Liver (tissue), 9 donors: Measurements from ENCODE around the gene CD82. TPM values are rescaled to one million over a fixed set of nuclear protein-coding genes. Genes with fewer than 3 reads are reported as not detected.

Source experiments
- DNase-seq: peaks from one replicate; pipeline ENCODE4 v3.0.0-alpha.2; 2017; ENCODE audit warnings: low spot score
- H3K27ac ChIP-seq, 2 donors: one replicate each; pipeline ENCODE4 v1.7.0; 2013; ENCODE audit warnings: inconsistent platforms in 2 of 2, low read length in 2 of 2, control low read depth in 1 of 2, low read depth in 1 of 2, mild to moderate bottlenecking in 1 of 2
- H3K27me3 ChIP-seq, 4 donors: one replicate each; pipeline versions ENCODE4 v1.6.1 to v1.7.0; 2013; ENCODE audit warnings: low read length in 3 of 4, inconsistent platforms in 1 of 4, mild to moderate bottlenecking in 1 of 4, moderate library complexity in 1 of 4; ENCODE audit not compliant: control insufficient read depth in 4 of 4, insufficient read depth in 4 of 4
- H3K36me3 ChIP-seq, 4 donors: one replicate each; pipeline versions ENCODE4 v1.6.1 to v1.7.0; 2013; ENCODE audit warnings: low read length in 3 of 4, mild to moderate bottlenecking in 3 of 4, low read depth in 1 of 4, moderate library complexity in 1 of 4; ENCODE audit not compliant: control insufficient read depth in 4 of 4, insufficient read depth in 3 of 4
- H3K4me1 ChIP-seq, 4 donors: one replicate each; pipeline versions ENCODE4 v1.6.1 to v1.7.0; 2013; ENCODE audit warnings: low read length in 3 of 4, mild to moderate bottlenecking in 3 of 4, moderate library complexity in 1 of 4; ENCODE audit not compliant: control insufficient read depth in 4 of 4, insufficient read depth in 4 of 4
- H3K4me3 ChIP-seq, 3 donors: one replicate each; pipeline versions ENCODE4 v1.6.1 to v1.7.0; 2013; ENCODE audit warnings: low read length in 3 of 3, control low read depth in 1 of 3, low read depth in 1 of 3, mild to moderate bottlenecking in 1 of 3
- H3K9ac ChIP-seq, 2 donors: one replicate each; pipeline ENCODE4 v1.7.0; 2013; ENCODE audit warnings: low read length in 2 of 2, mild to moderate bottlenecking in 2 of 2, moderate library complexity in 2 of 2, control low read depth in 1 of 2, low read depth in 1 of 2
- H3K9me3 ChIP-seq, 4 donors: one replicate each; pipeline versions ENCODE4 v1.6.1 to v1.7.0; 2013; ENCODE audit warnings: low read length in 3 of 4; ENCODE audit not compliant: control insufficient read depth in 4 of 4
- ATF3 ChIP-seq: IDR thresholded peaks from 2 replicates; pipeline ENCODE4 v1.6.1; 2016; ENCODE audit warnings: antibody characterized with exemption
- CTCF ChIP-seq: fragments of 150-350 bp; IDR thresholded peaks from 2 replicates; pipeline ENCODE4 v1.5.1; 2017; ENCODE audit warnings: improper control_type of control experiment, low read depth, low read length; ENCODE audit not compliant: missing input control
- EGR1 ChIP-seq, 2 donors: IDR thresholded peaks; 2 replicates each; pipeline ENCODE4 v1.6.1; 2016 to 2018; ENCODE audit warnings: antibody characterized with exemption in 2 of 2, low read depth in 2 of 2
- FOXA1 ChIP-seq: IDR thresholded peaks from 2 replicates; pipeline ENCODE4 v1.6.1; 2016; ENCODE audit warnings: antibody characterized with exemption
- FOXA2 ChIP-seq: IDR thresholded peaks from 2 replicates; pipeline ENCODE4 v1.6.1; 2016; ENCODE audit warnings: antibody characterized with exemption
- GABPA ChIP-seq, 2 donors: IDR thresholded peaks in 1 of 2; conservative IDR thresholded peaks in 1 of 2; 2 replicates each; pipeline ENCODE4 v1.6.1; 2016; ENCODE audit warnings: antibody characterized with exemption in 2 of 2, mild to moderate bottlenecking in 1 of 2, moderate library complexity in 1 of 2
- HNF4A ChIP-seq, 2 donors: conservative IDR thresholded peaks; 2 replicates each; pipeline ENCODE4 v1.6.1; 2016; ENCODE audit warnings: antibody characterized with exemption in 2 of 2, mild to moderate bottlenecking in 2 of 2
- HNF4G ChIP-seq: IDR thresholded peaks from 2 replicates; pipeline ENCODE4 v1.6.1; 2016; ENCODE audit warnings: antibody characterized with exemption
- JUND ChIP-seq, 2 donors: IDR thresholded peaks; 2 replicates each; pipeline ENCODE4 v1.6.1; 2016; ENCODE audit warnings: antibody characterized with exemption in 2 of 2
- NR2F2 ChIP-seq: IDR thresholded peaks from 2 replicates; pipeline ENCODE4 v1.6.1; 2016; ENCODE audit warnings: antibody characterized with exemption
- RAD21 ChIP-seq, 2 donors: IDR thresholded peaks; 2 replicates each; pipeline ENCODE4 v1.6.1; 2016; ENCODE audit warnings: antibody characterized with exemption in 2 of 2, mild to moderate bottlenecking in 2 of 2
- RXRA ChIP-seq, 2 donors: IDR thresholded peaks; 2 replicates each; pipeline ENCODE4 v1.6.1; 2017 to 2018; ENCODE audit warnings: antibody characterized with exemption in 2 of 2, mild to moderate bottlenecking in 1 of 2
- SP1 ChIP-seq: IDR thresholded peaks from 2 replicates; pipeline ENCODE4 v1.6.1; 2018; ENCODE audit warnings: antibody characterized with exemption, mild to moderate bottlenecking
- TAF1 ChIP-seq: conservative IDR thresholded peaks from 2 replicates; pipeline ENCODE4 v1.6.1; 2016; ENCODE audit warnings: antibody characterized with exemption, mild to moderate bottlenecking
- YY1 ChIP-seq: IDR thresholded peaks from 2 replicates; pipeline ENCODE4 v1.6.1; 2016; ENCODE audit warnings: antibody characterized with exemption, mild to moderate bottlenecking
- WGBS: extraction: QIAGEN DNeasy Blood & Tissue Kit; methylation state at CpG from one replicate; pipeline ENCODE4 v1.1.7; 2013; 5-methylcytosine and 5-hydroxymethylcytosine counted together
- polyA plus RNA-seq, 2 donors: library from polyadenylated mRNA; stranded (reverse) in 1 of 2; unstranded in 1 of 2; fragments of 200-250 nt in 1 of 2; fragments of >200 nt in 1 of 2; fragmentation: Nextera tagmentation in 1 of 2; extraction: Ambion mirVana in 1 of 2; gene quantifications; one replicate each; pipeline versions ENCODE4 v1.2.1 to v1.2.3, GENCODE V29; 2013 to 2015
- total RNA-seq, 2 donors: library from RNA; depleted of rRNA; stranded (reverse); fragments of >200 nt; gene quantifications; one replicate each; pipeline ENCODE4 v1.2.3, GENCODE V29; 2014
- TF ChIP-seq, protein P1 (sequence below): IDR thresholded peaks from 2 replicates; pipeline ENCODE4 v1.6.1; 2016; ENCODE audit warnings: antibody characterized with exemption, mild to moderate bottlenecking
- TF ChIP-seq, protein P2 (sequence below): IDR thresholded peaks from 2 replicates; pipeline ENCODE4 v1.6.1; 2016; ENCODE audit warnings: antibody characterized with exemption
- TF ChIP-seq, protein P3 (sequence below): IDR thresholded peaks from 2 replicates; pipeline ENCODE4 v1.6.1; 2016; ENCODE audit warnings: antibody characterized with exemption
- donor health status: healthy.
- donor health status: healthy.
- donor health status: healthy.
- donor health status: healthy.
- donor health status: healthy.

The CD82 gene
- total and polyA plus RNA-seq, 4 donors = 27.4 to 82.6 (median 47.8) TPM

DNA sequence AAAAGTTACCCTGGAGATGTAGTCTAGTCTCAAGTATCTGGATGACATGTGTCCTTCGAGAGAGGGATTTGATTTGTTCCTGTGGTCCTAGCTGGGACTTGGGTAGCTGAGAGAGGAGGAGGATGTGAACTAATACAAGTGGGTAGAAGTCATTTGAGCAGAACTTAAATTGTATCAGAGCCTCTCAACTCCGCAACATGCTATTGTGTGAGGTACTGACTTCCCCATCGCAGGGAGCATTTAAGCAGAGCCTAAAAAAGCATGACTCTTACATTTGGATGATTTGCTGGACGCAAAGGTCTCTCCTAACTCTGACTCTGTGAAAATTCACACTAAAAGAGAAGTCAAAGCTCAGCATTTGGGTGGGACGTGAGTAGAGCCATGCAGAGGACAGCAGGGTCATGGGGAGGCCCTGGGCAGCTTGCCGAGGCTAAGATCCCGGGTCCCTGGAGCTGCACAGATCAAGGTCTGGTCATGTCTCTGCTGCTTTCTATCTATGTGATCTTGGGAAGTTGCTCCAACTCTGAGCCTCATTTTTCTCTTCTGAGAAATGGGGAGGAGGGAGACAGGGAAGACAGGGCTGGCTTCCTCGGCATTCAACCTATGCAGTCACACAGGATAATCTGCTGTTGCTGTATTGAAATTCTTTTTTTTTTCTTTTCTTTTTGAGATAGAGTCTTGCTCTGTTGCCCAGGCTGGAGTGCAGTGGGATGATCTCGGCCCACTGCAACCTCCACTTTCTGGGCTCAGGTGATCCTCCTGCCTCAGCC, 44.9 kb downstream of the CD82 start:
- Histone ChIP-seq H3K9ac (no peak overlapping the region), H3K27ac (no peak overlapping the region), H3K9me3 (no peaks in the 10 kb centered on the region)

More for the DNA sequence above, 44.9 kb downstream of the CD82 start:
- no peaks in the 10 kb centered on the region for H3K27me3 ChIP-seq
- TF ChIP-seq EGR1 (IDR thresholded peaks at IDR 0.05; ENCODE audit: low read depth in 2 of 2) (no peak), FOXA2 (no peak), FOXA1 (no peak), SP1 (no peak), NR2F2 (no peak), HNF4G (no peak), ATF3 (no peak), GABPA (IDR thresholded peaks at IDR 0.05 in 1 of 2, conservative IDR thresholded peaks at IDR 0.05 in 1 of 2) (no peak), HNF4A (conservative IDR thresholded peaks at IDR 0.05) (no peak), RXRA (IDR thresholded peaks at IDR 0.05) (no peak), CTCF (no peak), YY1 (no peak), TAF1 (no peak), RAD21 (IDR thresholded peaks at IDR 0.05) (no peak), JUND (IDR thresholded peaks at IDR 0.05) (no peak)
- TF ChIP-seq, protein P1, sequence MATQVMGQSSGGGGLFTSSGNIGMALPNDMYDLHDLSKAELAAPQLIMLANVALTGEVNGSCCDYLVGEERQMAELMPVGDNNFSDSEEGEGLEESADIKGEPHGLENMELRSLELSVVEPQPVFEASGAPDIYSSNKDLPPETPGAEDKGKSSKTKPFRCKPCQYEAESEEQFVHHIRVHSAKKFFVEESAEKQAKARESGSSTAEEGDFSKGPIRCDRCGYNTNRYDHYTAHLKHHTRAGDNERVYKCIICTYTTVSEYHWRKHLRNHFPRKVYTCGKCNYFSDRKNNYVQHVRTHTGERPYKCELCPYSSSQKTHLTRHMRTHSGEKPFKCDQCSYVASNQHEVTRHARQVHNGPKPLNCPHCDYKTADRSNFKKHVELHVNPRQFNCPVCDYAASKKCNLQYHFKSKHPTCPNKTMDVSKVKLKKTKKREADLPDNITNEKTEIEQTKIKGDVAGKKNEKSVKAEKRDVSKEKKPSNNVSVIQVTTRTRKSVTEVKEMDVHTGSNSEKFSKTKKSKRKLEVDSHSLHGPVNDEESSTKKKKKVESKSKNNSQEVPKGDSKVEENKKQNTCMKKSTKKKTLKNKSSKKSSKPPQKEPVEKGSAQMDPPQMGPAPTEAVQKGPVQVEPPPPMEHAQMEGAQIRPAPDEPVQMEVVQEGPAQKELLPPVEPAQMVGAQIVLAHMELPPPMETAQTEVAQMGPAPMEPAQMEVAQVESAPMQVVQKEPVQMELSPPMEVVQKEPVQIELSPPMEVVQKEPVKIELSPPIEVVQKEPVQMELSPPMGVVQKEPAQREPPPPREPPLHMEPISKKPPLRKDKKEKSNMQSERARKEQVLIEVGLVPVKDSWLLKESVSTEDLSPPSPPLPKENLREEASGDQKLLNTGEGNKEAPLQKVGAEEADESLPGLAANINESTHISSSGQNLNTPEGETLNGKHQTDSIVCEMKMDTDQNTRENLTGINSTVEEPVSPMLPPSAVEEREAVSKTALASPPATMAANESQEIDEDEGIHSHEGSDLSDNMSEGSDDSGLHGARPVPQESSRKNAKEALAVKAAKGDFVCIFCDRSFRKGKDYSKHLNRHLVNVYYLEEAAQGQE = no peak
- TF ChIP-seq, protein P2, sequence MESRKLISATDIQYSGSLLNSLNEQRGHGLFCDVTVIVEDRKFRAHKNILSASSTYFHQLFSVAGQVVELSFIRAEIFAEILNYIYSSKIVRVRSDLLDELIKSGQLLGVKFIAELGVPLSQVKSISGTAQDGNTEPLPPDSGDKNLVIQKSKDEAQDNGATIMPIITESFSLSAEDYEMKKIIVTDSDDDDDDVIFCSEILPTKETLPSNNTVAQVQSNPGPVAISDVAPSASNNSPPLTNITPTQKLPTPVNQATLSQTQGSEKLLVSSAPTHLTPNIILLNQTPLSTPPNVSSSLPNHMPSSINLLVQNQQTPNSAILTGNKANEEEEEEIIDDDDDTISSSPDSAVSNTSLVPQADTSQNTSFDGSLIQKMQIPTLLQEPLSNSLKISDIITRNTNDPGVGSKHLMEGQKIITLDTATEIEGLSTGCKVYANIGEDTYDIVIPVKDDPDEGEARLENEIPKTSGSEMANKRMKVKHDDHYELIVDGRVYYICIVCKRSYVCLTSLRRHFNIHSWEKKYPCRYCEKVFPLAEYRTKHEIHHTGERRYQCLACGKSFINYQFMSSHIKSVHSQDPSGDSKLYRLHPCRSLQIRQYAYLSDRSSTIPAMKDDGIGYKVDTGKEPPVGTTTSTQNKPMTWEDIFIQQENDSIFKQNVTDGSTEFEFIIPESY = no peak
- TF ChIP-seq, protein P3, sequence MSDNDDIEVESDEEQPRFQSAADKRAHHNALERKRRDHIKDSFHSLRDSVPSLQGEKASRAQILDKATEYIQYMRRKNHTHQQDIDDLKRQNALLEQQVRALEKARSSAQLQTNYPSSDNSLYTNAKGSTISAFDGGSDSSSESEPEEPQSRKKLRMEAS = no peak
- no peak overlapping the region for H3K4me3 ChIP-seq
- DNase-seq = no peak
- peaks cover 8 to 26% (median 24%) of the 10 kb centered on the region in 4 donors for H3K4me1 ChIP-seq
- WGBS = 94% methylated on average over 9 of the region's 9 CpGs
- H3K36me3 ChIP-seq = peaks cover 1 to 14% (median 10%) of the 10 kb centered on the region in 4 donors
